AG08395 (cell line): ENCODE measurements around the gene FRZB.

ENCODE experiments used
- DNase-seq: peaks from one replicate; pipeline ENCODE4 v3.0.0; 2012; ENCODE audit warnings: mixed read lengths, low spot score

Gene FRZB

DNA sequence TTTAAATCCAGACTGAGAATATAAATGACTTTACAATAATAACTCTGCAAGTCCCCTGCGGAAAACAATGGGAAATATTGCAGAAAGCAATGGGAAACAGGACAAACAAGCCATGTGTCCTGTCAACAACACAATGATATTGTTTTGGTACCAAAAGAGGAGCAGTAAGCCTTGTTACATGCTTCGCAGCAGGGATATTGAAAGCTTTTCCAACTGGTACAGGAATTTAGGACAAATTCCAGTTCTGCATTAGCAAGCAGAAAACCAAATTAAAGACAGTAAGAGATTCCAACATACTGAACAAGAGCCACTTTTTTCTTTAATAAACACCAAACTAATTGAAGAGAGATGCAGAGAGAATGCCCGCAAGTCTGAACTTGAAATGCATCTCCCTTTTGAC lies 30.0 kb downstream of the FRZB start:
- no peak for DNase-seq

DNA sequence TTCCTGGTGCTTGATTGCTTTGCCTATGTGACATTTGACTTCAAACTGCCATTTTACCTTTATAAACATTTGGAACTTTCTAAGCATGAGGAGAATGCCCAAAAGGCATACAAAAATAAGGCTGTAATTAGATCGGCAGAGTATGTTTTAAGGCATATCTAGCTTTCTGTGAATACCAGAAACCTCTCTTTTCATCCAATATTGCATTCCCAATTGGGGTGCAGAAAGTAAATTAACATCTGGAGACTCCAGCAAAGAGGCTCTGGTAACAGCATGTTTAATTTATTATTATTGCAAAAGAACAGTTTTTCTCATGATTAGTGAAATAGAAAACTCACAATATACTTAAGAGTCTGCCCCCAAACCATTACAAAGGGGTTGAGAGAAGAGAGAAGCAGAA lies 32.1 kb downstream of the FRZB start:
- DNase-seq: no peak

DNA sequence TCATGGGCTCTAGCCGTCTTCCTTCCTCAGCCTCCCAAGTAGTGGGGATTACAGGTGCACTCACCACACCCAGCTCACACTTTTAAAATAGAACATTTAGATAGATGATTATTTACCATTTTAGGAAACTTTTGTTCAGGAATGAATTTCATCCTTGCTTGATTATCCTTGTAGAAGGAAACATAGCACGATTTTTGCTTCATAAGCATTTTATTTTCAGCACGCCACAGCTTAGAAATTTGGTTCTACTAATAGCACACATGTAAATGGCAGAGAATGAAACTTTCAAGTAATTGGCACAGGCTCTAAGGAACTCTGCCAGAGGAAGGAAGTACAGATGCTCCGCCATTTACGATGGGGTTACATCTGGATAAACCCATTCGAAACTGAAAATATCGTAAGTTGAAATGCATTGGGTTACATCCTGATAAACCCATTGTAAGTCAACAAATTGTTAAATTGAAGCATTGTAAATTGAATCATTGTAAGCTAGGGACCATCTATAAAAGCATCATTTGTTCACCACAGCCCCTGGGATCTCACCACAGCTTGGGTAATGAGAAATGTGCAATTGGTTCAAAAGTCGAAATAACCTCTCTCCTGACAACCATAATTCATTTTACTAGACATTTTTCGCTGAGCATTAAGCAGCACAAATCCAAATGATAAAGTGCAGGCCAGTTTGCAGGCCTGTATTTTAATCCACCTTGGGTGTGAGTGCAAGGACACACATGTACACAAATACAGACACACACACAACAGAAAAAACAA lies 33.2 kb downstream of the FRZB start:
- DNase-seq: no peak

DNA sequence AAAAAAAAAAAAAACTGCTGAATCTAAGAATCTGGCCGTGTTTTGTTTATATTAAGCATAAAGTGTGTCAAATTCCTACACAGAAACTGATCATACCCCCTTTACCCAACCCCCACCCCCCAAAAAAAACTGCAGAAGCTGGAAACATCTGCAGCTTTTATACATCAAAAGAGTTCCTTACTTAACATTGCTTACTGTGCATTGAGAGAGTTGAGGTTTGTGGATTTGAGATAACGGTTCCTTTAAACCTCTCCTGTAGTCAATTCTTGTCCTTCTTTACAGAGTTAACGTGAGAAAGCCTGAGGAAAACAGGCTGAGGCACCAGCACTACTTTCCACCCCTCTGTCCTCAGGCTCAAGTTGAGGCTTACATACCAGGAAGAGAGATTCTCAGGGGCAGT lies 34.5 kb downstream of the FRZB start:
- no peak for DNase-seq

DNA sequence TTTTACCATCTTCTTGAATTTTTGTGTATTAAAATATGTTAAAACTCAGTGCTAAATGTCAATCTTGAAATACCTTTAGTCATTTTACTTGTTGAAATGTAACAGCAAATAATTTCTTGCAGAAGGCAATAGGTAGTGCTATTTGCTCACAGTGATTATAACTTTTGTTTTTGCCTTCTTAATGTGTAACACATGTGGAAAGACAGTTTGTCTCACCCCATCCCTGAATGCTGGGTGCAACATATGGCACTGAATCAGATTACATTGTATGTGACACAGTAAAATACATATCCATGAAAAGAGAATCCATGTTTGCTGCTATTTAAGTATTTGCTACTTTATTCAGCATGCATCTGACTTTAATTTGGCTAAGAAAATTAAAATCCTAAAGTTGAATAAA lies 35.3 kb downstream of the FRZB start:
- no peak for DNase-seq

DNA sequence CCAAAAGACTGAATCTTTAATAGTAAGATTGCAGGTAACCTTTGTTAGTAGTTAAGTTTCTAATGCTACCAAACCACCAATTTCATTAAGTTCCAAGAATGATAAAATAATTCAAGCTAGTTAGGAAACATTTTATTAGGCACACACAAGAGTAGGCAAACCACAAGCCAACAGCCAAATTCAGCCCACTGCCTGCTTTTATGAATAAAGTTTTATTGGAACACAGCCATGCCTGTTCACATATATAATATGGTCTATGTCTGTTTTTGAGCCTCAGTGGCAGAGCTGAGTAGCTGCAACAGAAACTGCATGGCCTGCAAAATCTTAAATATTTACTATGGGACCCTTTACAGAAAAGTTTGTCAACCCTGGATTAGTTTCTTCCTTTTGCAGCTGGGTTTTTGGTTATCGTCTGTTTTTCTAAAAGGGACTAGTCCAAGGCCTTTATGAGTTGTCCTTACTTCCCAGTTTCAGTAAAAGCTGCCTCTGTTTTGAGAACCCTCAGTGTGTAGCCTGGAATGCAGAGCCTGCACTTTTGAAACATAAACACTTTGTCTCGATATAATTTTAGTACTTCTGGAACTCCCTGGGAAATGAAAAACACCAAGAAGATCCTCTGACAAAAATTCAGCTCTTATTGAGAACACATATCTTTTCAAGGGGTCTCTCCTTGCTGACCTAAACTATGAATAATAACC lies 39.1 kb downstream of the FRZB start:
- no peak for DNase-seq

DNA sequence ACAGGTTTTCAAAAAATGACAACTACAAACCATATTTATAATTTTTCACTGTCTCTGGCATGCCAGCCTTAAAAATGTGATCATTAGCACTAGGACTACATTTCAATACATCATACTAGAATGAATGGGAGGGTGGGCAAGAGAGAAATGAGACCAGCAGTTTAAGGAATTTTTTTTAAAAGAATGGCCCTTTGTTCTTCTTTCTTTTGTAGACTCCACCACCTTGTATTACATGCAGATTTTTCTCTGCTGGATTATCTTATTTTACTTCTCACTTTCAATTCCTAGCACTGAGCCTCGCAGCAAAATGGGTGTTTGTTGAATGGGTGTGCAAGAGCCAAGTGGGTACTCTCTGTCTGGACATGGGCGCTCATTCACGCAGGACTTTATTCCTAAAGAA lies 39.9 kb downstream of the FRZB start:
- no peak for DNase-seq

DNA sequence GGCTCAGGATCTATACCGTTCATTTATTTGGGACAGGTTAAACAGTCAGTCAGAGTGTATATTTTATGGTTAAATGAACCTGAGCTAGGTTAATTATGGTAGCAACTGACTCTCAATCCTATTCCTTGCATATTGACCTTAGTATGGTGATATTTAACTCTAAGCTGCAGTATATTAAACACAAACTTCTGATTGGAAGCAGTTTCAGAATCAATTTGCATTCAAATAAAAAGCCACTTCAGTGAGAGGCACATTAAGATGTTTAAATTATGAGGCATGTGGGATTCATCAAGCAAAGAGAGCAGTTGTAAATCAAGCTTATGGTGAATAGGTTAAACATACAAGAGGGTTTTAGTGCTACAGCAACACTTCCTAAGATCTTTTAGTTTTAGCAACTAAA lies 40.4 kb downstream of the FRZB start:
- DNase-seq: no peak

DNA sequence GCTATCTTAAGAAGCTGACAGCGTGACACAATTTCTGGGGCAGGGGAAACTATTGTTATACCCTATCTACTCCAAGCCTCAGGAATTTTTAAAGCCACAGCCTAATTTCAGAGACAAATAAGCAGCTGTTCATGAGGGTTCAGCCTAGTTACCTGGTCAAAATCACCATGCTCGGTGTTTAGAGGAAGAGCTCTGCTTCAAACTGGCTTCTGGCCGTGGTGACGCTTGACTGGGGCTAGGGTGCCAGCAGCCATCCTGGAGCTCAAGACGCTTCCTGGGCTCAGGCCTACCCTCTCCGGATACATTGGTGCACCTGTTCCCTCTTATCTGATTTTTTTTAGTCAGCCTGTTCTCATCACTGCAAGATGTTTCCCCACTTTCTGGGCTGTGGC lies 41.7 kb downstream of the FRZB start:
- no peak for DNase-seq

DNA sequence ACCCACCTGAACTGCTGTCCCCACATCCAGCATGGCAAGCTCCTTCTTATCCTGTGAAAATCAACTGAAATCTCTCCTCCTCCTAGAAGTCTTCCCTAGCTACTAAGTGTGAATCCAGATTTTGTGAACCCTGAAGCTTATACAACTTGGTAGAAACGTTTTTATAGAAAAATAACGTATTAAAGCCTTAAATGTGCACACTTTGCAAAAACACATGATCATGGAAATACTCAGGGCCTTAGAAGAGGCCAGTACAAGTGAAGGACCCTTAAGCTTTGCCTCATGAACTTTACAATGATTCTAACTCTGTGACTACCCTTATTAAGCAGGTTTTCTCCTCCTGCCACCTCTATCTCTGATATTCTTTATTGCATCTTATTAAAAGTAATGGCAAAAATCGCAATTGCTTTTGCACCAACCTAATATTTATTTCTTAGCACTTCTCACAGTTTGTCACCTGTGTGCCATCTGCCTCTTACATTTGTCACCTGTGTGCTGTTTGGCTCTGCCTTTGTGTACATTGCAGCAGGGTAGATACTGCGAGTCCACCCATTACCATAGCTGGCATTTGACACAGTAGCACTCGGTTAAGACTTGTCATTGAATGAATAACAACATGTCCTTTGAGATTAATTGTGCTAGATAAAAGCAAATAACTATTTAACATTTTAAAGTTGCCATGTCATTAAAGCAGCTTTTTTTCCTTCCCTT lies 42.2 kb downstream of the FRZB start:
- DNase-seq: no peak

DNA sequence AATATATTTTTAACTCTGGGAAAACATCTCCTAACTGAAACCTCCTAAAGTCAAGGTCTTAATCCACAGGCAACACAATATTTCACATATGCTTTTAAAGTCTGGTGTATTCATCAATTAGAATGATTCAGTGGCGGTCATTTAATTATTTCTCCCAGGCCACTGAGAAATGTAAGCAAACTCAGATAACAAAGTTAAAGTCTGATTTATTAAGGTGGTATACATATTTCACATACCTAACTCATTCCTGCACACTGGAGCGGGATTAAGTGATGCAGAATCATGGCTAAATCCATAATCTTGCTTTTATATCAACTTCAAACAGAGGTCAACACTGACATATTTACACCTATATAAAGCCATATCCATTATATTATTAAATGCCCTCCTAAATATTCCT lies 43.7 kb downstream of the FRZB start:
- no peak for DNase-seq

DNA sequence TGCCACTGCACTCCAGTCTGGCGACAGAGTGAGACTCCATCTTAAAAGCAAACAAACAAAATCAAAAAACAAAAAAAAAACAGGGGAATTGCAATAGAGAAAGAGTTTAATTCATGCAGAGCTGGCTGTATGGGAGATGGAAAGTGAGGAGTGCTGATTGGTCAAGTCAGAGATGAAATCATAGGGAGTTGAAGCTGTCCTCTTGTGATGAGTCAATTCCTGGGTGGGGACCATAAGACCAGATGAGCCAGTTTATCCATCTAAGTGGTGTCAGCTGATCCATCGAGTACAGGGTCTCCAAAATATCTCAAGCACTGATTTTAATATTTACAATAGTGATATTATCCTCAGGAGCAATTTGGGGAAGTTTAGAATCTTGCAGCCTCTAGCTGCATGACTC lies 45.3 kb downstream of the FRZB start:
- no peak for DNase-seq

DNA sequence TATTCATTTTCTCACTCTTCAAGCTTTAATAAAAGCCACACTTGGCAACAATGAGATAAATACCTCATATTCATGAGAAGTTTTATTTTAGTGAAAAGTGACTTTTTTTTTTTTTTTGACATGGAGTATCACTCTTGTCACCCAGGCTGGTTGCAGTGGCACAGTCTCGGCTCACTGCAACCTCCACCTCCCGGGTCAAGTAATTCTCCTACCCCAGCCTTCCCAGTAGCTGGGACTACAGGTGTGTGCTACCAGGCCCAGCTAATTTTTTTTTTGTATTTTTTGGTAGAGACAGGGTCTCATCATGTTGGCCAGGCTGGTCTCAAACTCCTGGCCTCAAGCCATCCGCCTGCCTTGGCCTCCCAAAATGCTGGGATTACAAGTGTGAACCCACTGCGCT lies 47.0 kb downstream of the FRZB start:
- no peak for DNase-seq

DNA sequence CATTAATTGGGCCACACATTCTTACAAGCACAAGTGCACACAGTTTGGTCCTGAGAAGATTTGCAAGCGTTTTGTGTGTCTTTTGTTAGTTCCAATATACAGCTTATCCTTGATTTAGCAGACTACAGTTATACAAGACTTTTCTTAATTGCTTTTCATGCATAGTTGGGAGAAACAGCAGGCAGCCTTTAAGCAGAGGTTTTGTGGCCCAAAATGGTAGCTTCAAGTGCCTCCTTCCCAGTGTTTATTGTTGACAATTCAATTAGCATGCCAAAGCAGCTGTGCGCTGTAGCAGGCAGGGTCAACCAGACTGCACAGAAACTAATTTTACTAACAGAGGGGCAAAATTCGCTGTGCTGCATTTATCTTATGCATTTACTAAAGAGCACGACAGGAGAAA lies 47.5 kb downstream of the FRZB start:
- DNase-seq: no peak

DNA sequence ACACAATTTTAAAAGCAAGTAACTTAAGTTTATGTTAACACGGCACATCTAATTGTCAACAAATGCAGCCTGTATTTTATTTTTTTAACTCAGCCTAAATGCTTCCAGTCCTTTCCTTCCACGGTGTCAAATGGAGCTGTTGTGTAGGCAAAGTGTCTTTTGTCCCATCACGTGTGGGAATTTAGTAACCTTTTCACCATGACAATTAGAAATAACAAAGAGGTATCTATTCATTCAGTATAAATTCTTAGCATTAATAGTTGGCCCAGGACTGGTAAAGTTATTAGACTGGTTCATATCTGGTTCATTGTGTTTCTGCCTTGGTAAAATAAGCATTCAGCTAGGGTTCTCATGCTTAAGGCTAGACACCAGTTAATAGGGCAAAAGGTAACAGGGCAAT lies 47.9 kb downstream of the FRZB start:
- DNase-seq: no peak

DNA sequence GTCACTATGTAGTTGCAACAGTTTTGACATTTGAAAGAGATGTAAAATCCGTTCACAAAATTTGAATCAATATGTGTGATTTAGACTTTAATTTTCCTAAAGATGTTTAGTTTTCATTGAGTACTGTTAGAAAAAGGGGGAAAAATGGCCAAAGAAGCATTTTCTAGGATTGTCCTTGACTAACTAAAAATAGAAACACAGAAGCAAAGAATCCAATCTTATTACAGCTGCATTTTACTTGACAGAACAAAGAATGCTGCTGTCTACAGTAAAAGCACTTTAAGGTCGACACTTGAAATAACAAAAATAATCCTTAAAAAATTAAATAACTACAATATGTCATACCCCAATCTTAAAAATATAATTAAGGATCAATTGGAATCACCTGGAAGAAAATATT lies 48.9 kb downstream of the FRZB start:
- no peak for DNase-seq

DNA sequence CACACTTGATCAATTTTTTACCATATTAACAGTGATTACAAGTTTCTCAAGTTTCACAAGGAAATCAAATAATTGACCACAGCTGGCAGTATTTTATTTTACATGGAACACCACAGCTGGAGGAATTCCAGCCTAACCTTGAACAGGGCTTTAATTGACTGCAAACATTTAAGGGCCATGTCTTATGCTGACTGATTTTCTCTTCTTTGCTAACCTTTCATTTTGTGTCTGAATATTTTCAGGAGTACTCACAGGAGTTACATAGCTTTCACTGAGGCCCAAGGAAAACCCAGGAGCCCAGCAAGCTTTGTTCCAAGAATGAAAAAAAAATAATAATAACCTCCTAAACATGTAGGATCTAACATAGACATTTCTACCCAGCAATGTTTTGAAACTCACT lies 49.6 kb downstream of the FRZB start:
- no peak for DNase-seq

DNA sequence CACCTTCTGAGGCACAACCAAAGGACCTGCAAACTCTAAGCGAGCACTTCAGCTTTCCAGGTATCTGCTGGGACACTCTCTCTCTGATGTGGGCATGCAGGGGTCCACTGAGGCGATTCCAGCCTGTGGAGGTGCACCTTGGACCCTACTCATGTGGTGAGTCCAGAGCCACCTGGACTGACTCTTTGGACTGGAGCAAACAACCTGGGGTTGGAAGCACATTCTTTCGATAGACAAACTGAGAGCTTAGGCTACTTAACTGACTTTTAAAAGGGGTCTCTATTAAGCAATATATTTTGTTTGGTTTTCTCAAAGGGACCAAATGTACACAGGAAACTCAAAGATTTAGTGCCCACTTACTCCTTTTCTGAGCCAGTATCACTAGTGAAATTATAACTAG lies 51.6 kb downstream of the FRZB start:
- no peak for DNase-seq

DNA sequence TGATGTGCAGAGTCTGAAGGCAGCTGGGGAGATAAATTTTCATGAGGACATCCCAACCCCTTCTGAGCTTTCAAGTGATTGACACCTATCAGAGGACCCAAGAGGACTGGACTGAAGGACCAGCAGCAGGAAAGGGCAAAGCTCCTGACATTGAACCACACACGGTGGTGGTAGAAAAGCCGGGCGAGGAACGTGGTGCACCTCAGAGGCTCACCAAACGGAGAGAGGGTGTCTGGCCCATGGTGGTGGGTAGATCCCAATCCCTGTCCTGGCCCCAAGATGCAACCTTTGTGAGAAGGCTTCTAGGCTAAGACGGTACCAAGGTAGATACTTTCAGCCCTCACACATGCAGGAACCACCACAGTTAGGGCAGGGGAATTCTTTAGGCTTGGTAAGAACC lies 52.1 kb downstream of the FRZB start:
- DNase-seq: no peak

DNA sequence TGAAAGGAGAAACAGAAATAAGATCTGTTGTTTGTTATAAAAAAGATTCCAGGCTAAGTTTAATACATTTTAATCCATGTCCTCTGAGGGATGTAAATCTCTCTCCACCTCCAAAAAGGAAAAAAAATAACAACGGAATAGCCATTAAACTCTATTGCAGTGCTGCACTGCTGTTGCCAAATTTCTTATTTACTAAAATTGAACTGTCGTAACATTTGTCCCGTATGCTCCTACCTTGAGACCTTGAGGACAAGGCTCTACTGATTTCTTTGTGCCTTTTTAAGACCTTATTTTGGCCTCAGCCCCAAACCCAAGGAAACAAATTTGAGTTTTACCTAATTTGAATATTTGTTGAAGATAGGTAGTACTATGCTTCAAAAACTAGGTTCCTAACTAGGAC lies 56.4 kb downstream of the FRZB start:
- DNase-seq: no peak

DNA sequence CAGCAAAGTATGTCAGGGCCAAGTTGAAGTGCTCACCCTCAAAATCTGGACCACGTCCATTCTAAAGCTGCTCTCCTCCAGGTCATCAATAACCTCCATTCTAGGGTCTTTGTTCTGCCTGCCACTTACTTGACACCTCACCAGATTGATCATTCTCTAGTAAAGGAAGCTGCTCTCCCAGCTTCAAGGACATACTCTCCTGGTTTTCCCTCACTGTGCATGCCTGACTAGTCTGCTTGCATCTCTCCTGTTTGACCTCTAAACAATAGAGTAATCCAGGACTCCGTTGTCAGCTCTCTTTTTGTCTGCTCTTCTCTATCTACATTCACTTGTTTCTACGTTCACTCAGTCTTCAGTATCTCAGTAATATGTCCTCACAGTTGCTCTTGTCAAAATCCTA lies 59.1 kb downstream of the FRZB start:
- no peak for DNase-seq

DNA sequence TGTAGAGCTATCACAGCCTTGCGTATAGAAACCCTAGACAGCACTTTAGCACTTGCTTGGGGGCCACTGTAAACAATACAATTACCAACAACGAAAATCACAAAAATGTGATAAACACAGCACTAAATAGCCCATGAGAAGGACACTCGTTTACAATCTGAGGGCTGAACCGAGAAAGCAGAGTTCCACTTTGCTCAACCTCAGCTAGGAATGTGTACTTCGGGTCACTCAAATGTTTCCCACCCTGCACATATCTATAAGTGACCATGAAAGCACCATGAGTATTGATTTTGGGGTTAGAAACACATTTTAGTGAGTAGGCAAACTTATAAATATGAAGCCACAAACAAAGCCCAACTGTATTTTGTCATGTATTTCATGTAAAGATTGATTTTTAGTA lies 62.3 kb downstream of the FRZB start:
- DNase-seq: no peak

DNA sequence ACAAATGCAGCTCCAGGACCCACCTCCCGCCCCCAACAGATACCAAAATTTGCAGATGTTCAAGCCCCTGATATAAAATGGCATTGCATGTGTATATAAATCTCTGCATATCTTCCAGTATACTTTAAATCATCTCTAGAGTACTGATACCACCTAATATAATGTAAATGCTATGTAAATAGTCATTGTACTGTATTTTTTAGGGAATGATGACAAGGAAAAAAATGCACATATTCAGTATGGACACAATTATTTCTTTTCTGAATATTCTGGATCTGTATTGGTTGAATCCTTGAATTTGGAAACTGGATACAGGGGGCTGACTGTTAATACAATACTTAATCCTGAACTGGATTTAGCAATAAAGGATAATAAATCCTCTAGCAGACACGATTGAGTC lies 67.7 kb downstream of the FRZB start:
- DNase-seq: no peak
